MM.1S (cell line): ENCODE results near the gene CRYBB3.

ENCODE experiments used
- DNase-seq: peaks from one replicate; pipeline ENCODE4 v3.0.0-alpha.2; 2015
- H2AFZ ChIP-seq: fragments of 300-600 bp; sonication (generic); 2 replicates; pipeline ENCODE4 v1.6.0; 2016; ENCODE audit warnings: antibody characterized with exemption, low read length
- H3F3A ChIP-seq: fragments of 300-600 bp; sonication (generic); 2 replicates; pipeline ENCODE4 v1.6.1; 2016; ENCODE audit warnings: mild to moderate bottlenecking, antibody characterized with exemption, low read length, moderate library complexity, mixed read lengths; ENCODE audit not compliant: insufficient read depth
- H3K27ac ChIP-seq: fragments of 300-600 bp; sonication (generic); 2 replicates; pipeline ENCODE4 v1.5.1; 2016; ENCODE audit warnings: mild to moderate bottlenecking, low read length
- H3K27me3 ChIP-seq: fragments of 300-600 bp; sonication (generic); replicated peaks from 2 replicates; pipeline ENCODE4 v1.6.0; 2016; ENCODE audit warnings: low read length; ENCODE audit not compliant: insufficient read depth
- H3K36me3 ChIP-seq: fragments of 300-600 bp; sonication (generic); replicated peaks from 2 replicates; pipeline ENCODE4 v1.6.1; 2016; ENCODE audit warnings: mild to moderate bottlenecking, low read length, mixed read lengths; ENCODE audit not compliant: insufficient read depth
- H3K4me1 ChIP-seq: fragments of 300-600 bp; sonication (generic); 2 replicates; pipeline ENCODE4 v1.6.1; 2016; ENCODE audit warnings: low read length, mixed read lengths
- H3K4me2 ChIP-seq: fragments of 300-600 bp; sonication (generic); 2 replicates; pipeline ENCODE4 v1.6.0; 2016; ENCODE audit warnings: low read depth, low read length
- H3K4me3 ChIP-seq: fragments of 300-600 bp; sonication (generic); 2 replicates; pipeline ENCODE4 v1.5.1; 2016; ENCODE audit warnings: low read length, mixed read lengths
- H3K79me2 ChIP-seq: fragments of 300-600 bp; sonication (generic); 2 replicates; pipeline ENCODE4 v1.6.1; 2016; ENCODE audit warnings: mixed run types, low read length, mixed read lengths
- H3K9ac ChIP-seq: fragments of 300-600 bp; sonication (generic); 2 replicates; pipeline ENCODE4 v1.6.1; 2016; ENCODE audit warnings: low read length, mixed read lengths
- H3K9me2 ChIP-seq: fragments of 300-600 bp; sonication (generic); replicated peaks from 2 replicates; pipeline ENCODE4 v1.6.1; 2016; ENCODE audit warnings: mild to moderate bottlenecking, low read length, mixed read lengths; ENCODE audit not compliant: insufficient read depth
- H3K9me3 ChIP-seq: fragments of 300-600 bp; sonication (generic); replicated peaks from 2 replicates; pipeline ENCODE4 v1.6.1; 2016; ENCODE audit warnings: mild to moderate bottlenecking, low read length, mixed read lengths; ENCODE audit not compliant: insufficient read depth
- H4K20me1 ChIP-seq: fragments of 300-600 bp; sonication (generic); 2 replicates; pipeline ENCODE4 v1.6.1; 2016; ENCODE audit warnings: mild to moderate bottlenecking, low read length, moderate library complexity, mixed read lengths; ENCODE audit not compliant: insufficient read depth
- CTCF ChIP-seq: fragments of 300-600 bp; sonication (generic); IDR thresholded peaks from 2 replicates; pipeline ENCODE4 v1.5.1; 2016; ENCODE audit warnings: antibody characterized with exemption, low read length, mixed read lengths
- EZH2 ChIP-seq: fragments of 300-600 bp; sonication (generic); optimal IDR thresholded peaks from 2 replicates; pipeline ENCODE3; 2017; ENCODE audit warnings: low read depth, mild to moderate bottlenecking, antibody characterized with exemption, low read length, mixed read lengths
- EZH2phosphoT487 ChIP-seq: fragments of 300-600 bp; sonication (generic); IDR thresholded peaks from 2 replicates; pipeline ENCODE4 v1.6.1; 2018; ENCODE audit warnings: antibody characterized with exemption, low read length

The CRYBB3 gene

GRCh38 chr22:25167834-25168601 is 31.6 kb upstream of the CRYBB3 start:
- no peak for DNase-seq
- Histone ChIP-seq H3K9me2 (no peaks in the 10 kb centered on the region), H3K4me3 (no peak overlapping the region), H3K27me3 (peaks cover 15% of the 10 kb centered on the region), H3K4me1 (no peaks in the 10 kb centered on the region), H3K4me2 (no peak overlapping the region), H2AFZ (no peak overlapping the region), H3K27ac (no peak overlapping the region), H3K36me3 (no peaks in the 10 kb centered on the region), H4K20me1 (no peaks in the 10 kb centered on the region), H3K9me3 (no peaks in the 10 kb centered on the region), H3K9ac (no peak overlapping the region), H3F3A (no peaks in the 10 kb centered on the region), H3K79me2 (no peaks in the 10 kb centered on the region)
- TF ChIP-seq EZH2phosphoT487 = no peak
- no peak for TF ChIP-seq EZH2
- no peak for TF ChIP-seq CTCF

DNA sequence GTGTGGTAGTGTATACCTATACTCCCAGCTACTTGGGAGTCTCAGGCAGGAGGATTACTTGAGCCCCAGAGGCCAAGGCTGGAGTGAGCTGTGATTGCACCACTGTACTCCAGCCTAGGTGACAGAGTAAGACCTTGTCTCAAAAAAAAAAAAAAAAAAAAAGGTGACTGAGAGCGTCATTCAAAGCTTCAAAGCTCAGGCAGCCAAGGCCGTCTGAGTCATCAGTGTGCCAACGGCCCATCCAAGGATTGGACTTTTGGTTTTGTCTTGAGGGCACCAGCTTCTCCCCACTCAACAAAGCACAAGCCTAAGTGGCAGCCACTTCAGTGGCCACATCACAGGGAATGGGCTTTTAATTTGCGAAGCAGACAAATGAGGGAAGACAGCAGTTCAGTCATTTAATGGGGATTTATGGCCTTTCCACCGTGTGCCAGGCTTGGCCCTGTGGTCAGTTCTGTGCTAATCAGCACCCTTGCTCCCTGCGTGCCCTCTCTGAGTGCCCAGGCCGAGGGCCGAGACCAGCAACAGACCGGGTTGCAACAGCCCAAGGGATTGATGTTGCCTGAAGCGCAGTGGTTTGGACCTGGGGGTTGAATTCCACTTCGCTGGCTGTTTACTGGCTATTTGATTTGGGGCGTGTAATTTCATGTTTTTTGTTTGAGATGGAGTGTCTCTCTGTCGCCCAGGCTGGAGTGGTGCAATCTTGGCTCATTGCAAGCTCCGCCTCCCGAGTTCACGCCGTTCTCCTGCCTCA is 30.2 kb upstream of the CRYBB3 start:
- Histone ChIP-seq H3K27me3 (peaks cover 21% of the 10 kb centered on the region), H2AFZ (no peak overlapping the region), H3K27ac (no peak overlapping the region), H3K79me2 (no peaks in the 10 kb centered on the region), H3K4me1 (no peaks in the 10 kb centered on the region), H3K36me3 (no peaks in the 10 kb centered on the region), H3F3A (no peaks in the 10 kb centered on the region), H3K4me2 (no peak overlapping the region), H3K9ac (no peak overlapping the region), H4K20me1 (no peaks in the 10 kb centered on the region), H3K4me3 (no peak overlapping the region), H3K9me3 (no peaks in the 10 kb centered on the region), H3K9me2 (no peaks in the 10 kb centered on the region)
- TF ChIP-seq CTCF (no peak), EZH2phosphoT487 (no peak), EZH2 (no peak)
- DNase-seq = no peak

DNA sequence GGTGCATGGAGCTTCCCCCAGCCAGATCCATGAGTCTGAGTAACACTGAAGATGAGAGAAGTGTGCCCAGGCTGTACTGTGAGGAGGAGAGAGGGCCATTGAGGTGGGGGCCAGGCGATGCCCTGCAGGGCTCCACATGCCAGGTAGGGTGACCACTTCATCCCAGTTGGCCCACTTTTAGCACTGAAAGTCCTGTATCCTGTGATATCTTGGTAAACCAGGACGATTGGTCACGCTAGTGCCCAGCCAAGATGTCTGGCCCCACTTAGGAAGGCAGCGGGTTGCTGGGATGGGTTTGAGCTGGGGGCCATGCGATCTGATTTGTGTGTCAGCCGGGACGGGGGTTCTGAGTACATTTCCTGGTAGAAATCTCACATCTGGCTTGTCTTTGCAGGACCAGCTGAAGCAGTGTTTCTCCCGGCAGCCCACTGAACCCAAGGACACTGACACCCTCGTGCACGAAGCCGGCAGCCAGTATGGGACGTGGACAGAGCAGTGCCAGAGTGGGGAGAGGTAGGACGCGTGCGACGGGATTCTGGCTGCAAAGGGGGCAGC is 29.2 kb upstream of the CRYBB3 start:
- DNase-seq = no peak
- TF ChIP-seq EZH2phosphoT487 (no peak), EZH2 (no peak), CTCF (no peak)
- Histone ChIP-seq H4K20me1 (no peaks in the 10 kb centered on the region), H2AFZ (no peak overlapping the region), H3K9me2 (no peaks in the 10 kb centered on the region), H3K36me3 (no peaks in the 10 kb centered on the region), H3K9me3 (no peaks in the 10 kb centered on the region), H3K27me3 (peaks cover 21% of the 10 kb centered on the region), H3K9ac (no peak overlapping the region), H3F3A (no peaks in the 10 kb centered on the region), H3K79me2 (no peaks in the 10 kb centered on the region), H3K4me2 (no peak overlapping the region), H3K4me3 (no peak overlapping the region), H3K27ac (no peak overlapping the region), H3K4me1 (no peaks in the 10 kb centered on the region)
